Colonic mucosa (tissue), 4 donors: ENCODE results near the gene SYNE1. TPM values are rescaled to one million over a fixed set of nuclear protein-coding genes. Genes with fewer than 3 reads are reported as not detected.

Experiments used
- DNase-seq: peaks from one replicate; pipeline ENCODE4 v3.0.0-alpha.2; 2020
- H3K27ac ChIP-seq: fragments of 200-600 bp; one replicate; pipeline ENCODE4 v1.8.0; 2021
- H3K27me3 ChIP-seq: fragments of 200-600 bp; one replicate; pipeline ENCODE4 v1.8.0; 2021
- H3K36me3 ChIP-seq: fragments of 200-600 bp; one replicate; pipeline ENCODE4 v1.8.0; 2021
- H3K4me1 ChIP-seq: fragments of 200-600 bp; one replicate; pipeline ENCODE4 v1.8.0; 2021; ENCODE audit warnings: mild to moderate bottlenecking
- H3K4me3 ChIP-seq: fragments of 200-600 bp; one replicate; pipeline ENCODE4 v1.8.0; 2021
- H3K9ac ChIP-seq, 2 donors: one replicate each; pipeline ENCODE4 v1.7.0; 2013; ENCODE audit warnings: control low read depth in 2 of 2, low read depth in 2 of 2, low read length in 2 of 2
- H3K9me3 ChIP-seq: fragments of 200-600 bp; one replicate; pipeline ENCODE4 v1.8.0; 2021
- CTCF ChIP-seq: fragments of 200-600 bp; IDR thresholded peaks from one replicate; pipeline ENCODE4 v1.8.0; 2022; ENCODE audit warnings: antibody characterized with exemption, mild to moderate bottlenecking
- intact Hi-C: fragments of 100-400 bp; cut with DNase I; formaldehyde crosslinking; loops from one replicate; pipeline ENCODE4 v1.14.1; 2022
- total RNA-seq, 2 donors: library from RNA; stranded (reverse); fragmentation: NEBNext Ultra II Directional in 1 of 2; extraction: Animal tissue kit (Norgen Biotek cat#: 25700) in 1 of 2; gene quantifications; one replicate each; pipeline ENCODE4 v1.2.1, GENCODE V29; 2021
- donor health status: healthy.
- donor health status: DM: no; HTN: no; CAD: no.
- donor health status: DM: no; HTN: no; CAD: no.

The SYNE1 gene
- total RNA-seq, 2 donors from 2014 or later = 11.6 to 23.7 TPM

GRCh38 chr6:152378169-152378568 is 259.0 kb downstream of the SYNE1 start:
- H3K27me3 ChIP-seq = no peaks in the 10 kb centered on the region
- H3K9ac ChIP-seq = no peak overlapping the region
- peak overlapping the region; percentile 33 for H3K27ac ChIP-seq
- no peaks in the 10 kb centered on the region for H3K9me3 ChIP-seq
- no peak for TF ChIP-seq CTCF
- no peaks in the 10 kb centered on the region for H3K4me1 ChIP-seq
- H3K36me3 ChIP-seq = no peaks in the 10 kb centered on the region
- intact Hi-C loops = no loop called here
- no peak for DNase-seq
- no peak overlapping the region for H3K4me3 ChIP-seq

GRCh38 chr6:152375197-152375596 is 262.0 kb downstream of the SYNE1 start:
- DNase-seq = no peak
- no peaks in the 10 kb centered on the region for H3K27me3 ChIP-seq
- no peak for TF ChIP-seq CTCF
- no peak overlapping the region for H3K4me3 ChIP-seq
- H3K27ac ChIP-seq = no peak overlapping the region
- no peaks in the 10 kb centered on the region for H3K9me3 ChIP-seq
- H3K36me3 ChIP-seq = no peaks in the 10 kb centered on the region
- no peak overlapping the region for H3K9ac ChIP-seq
- no peaks in the 10 kb centered on the region for H3K4me1 ChIP-seq
- intact Hi-C loops = no loop called here

GRCh38 chr6:152372945-152373344 is 264.2 kb downstream of the SYNE1 start:
- Histone ChIP-seq H3K36me3 (no peaks in the 10 kb centered on the region), H3K27ac (no peak overlapping the region), H3K27me3 (no peaks in the 10 kb centered on the region), H3K9me3 (no peaks in the 10 kb centered on the region), H3K9ac (no peak overlapping the region), H3K4me3 (no peak overlapping the region), H3K4me1 (no peaks in the 10 kb centered on the region)
- TF ChIP-seq CTCF = no peak
- DNase-seq = no peak
- intact Hi-C loops = no loop called here

GRCh38 chr6:152371775-152372174 is 265.4 kb downstream of the SYNE1 start:
- no peak overlapping the region for H3K4me3 ChIP-seq
- H3K27me3 ChIP-seq = no peaks in the 10 kb centered on the region
- intact Hi-C loops = no loop called here
- H3K4me1 ChIP-seq = no peaks in the 10 kb centered on the region
- H3K27ac ChIP-seq = no peak overlapping the region
- no peaks in the 10 kb centered on the region for H3K36me3 ChIP-seq
- no peak for DNase-seq
- H3K9ac ChIP-seq = no peak overlapping the region
- TF ChIP-seq CTCF = no peak
- H3K9me3 ChIP-seq = no peaks in the 10 kb centered on the region

GRCh38 chr6:152368751-152369624 is 268.2 kb downstream of the SYNE1 start:
- Histone ChIP-seq H3K27me3 (no peaks in the 10 kb centered on the region), H3K27ac (no peak overlapping the region), H3K9me3 (no peaks in the 10 kb centered on the region), H3K4me3 (no peak overlapping the region), H3K4me1 (no peaks in the 10 kb centered on the region), H3K36me3 (no peaks in the 10 kb centered on the region), H3K9ac (peak overlapping the region in 1 of 2 donors; percentile 14)
- no peak for TF ChIP-seq CTCF
- intact Hi-C loops = no loop called here
- peak; percentile 22 for DNase-seq
